NCI-H187 (cell line): ENCODE data around the gene CLMN.

ENCODE experiments used
- DNase-seq, 2 experiments: peaks; one replicate each; lab custom pipeline; 2025; lab: John Stamatoyannopoulos, UW

Gene CLMN

GRCh38 chr14:95304342-95304741 lies 15.4 kb downstream of the CLMN start:
- DNase-seq: no peak

DNA sequence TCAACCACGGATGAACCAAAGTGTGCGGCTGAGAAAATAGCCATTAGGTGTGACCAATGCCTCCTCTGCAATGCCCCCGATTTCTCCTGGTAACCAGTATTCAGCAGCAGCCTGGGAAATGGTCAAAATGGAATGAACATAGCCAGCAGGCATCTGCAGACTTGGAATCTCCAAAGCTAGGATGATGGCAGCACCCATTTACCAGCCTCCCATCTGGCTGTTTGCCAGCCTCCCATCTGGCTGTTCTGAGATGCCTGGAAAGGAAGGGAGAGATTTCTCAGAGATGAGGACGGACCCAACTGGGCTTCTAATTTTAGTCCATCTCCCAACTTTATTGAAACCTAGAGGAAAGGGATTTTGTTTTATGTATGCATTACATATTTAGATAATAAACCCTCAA lies 16.2 kb downstream of the CLMN start:
- DNase-seq: no peak

GRCh38 chr14:95302667-95303506 lies 16.8 kb downstream of the CLMN start:
- no peak for DNase-seq

- DNase-seq: no peak
These were observed 18.1 kb downstream of the CLMN start for GRCh38 chr14:95301527-95302187.

- DNase-seq: no peak
These were observed 18.8 kb downstream of the CLMN start for GRCh38 chr14:95300697-95301526.

DNA sequence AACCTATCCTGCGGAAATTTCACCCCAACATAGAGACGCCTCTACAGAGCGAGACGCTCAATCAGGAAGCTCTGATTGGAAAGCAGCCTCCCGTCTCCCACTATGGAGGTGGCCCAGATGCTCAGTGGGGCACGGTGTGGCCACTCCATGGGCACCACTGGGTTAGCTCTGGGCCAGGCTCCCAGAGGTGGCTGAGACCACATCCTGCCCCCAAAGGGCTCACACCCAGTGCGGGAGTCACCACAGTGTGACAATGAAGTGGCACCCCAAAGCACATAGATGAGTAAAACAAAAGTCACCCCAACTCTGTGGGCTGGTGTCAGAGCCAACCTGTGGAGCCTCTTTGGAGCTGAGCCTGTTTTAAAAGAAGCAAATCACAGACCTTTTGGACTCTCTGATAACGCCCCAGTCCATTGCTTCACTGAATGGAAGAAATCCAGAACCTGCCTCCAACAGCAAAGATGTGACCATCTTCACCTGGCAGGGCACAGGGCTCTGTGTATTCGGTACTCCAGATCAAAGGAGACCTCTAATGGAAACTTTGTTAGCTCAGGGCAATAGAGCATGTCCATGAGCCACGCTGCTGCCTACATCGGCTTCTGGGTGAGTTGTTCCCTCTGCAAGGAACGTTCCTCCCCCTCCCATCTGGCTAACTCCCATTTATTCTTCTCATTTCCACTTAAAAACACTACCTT lies 19.6 kb downstream of the CLMN start:
- peak in 1 of 2 experiments; percentile 44 for DNase-seq

- peak in 1 of 2 experiments; percentile 17 for DNase-seq
These were observed 20.4 kb downstream of the CLMN start for GRCh38 chr14:95299271-95299670.

DNA sequence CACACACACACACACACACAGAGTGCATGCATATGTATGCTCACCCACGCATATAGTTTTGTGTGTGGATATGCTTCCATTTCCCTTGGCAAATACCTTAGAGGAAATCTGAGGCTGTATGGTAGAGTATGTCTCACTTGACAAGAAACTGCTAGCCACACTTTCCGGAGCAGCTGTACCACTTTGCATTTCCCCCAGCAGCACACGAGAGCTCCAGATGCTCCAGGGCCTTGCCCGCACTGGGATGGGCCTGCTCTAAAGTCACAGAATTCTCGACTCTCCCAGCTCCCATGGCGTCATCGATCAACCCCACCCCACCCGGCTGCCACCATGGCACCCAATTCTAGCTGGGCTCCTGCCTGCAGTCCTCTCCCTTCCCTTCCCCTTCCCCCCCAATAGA lies 21.9 kb downstream of the CLMN start:
- DNase-seq: no peak

- no peak for DNase-seq
These were observed 22.7 kb downstream of the CLMN start for GRCh38 chr14:95296966-95297365.

DNA sequence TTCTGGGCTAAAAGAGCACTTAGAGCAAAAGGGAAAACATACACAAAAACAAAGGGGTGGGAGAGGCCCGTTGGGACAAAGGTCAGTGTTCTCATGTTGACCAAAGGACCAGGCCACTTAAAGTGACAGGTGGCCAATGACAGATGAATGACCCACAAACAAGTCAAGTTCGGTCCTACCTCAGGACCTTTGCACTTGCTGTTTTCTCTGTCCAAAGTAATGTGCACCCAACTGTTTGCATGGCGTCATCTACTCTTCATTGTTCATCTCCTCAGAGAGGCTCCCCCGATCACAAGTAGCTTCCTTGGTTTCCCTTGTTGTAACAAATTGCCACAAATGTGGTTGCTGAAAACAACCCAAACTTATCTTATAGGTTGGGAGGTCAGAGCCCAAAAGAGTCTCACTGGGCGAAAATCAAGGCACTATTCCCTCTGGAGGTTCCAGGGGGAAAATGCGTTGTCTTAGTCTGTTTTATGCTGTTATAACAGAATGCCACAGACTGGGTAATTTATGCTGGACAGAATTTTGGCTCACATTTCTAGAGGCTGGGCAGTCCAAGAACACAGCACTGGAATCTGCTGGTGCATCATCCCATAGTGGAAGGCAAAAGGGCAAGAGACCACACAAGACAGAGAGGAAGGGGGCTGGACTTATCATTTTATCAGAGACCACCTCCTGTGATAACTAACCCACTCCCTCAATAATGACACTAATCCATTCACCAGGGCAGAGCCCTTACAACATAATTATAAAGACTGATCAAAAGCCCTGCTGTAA lies 23.9 kb downstream of the CLMN start:
- DNase-seq: no peak

GRCh38 chr14:95294834-95295599 lies 24.7 kb downstream of the CLMN start:
- no peak for DNase-seq

GRCh38 chr14:95294320-95294719 lies 25.4 kb downstream of the CLMN start:
- DNase-seq: no peak

DNA sequence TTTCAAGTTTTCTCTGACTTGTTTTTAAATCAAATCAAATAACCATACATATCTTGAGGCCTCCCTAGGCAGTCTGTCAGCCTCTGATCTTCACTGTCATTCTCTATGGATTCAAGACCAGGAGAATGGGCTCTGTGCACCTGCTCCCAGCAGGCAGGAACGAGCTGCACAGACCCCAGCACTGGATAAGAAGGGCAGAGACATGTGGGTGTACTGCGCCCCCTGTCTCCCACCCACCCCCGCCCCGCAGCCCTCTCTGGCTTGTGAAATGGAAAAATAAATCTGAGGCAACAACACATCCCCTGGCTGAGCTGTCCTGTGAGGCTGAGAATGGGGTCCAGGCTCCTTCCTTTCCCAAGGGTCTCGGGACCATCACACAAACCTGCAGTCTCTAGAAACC lies 26.3 kb downstream of the CLMN start:
- no peak for DNase-seq

- DNase-seq: no peak
These were observed 26.9 kb downstream of the CLMN start for GRCh38 chr14:95292660-95293425.

DNA sequence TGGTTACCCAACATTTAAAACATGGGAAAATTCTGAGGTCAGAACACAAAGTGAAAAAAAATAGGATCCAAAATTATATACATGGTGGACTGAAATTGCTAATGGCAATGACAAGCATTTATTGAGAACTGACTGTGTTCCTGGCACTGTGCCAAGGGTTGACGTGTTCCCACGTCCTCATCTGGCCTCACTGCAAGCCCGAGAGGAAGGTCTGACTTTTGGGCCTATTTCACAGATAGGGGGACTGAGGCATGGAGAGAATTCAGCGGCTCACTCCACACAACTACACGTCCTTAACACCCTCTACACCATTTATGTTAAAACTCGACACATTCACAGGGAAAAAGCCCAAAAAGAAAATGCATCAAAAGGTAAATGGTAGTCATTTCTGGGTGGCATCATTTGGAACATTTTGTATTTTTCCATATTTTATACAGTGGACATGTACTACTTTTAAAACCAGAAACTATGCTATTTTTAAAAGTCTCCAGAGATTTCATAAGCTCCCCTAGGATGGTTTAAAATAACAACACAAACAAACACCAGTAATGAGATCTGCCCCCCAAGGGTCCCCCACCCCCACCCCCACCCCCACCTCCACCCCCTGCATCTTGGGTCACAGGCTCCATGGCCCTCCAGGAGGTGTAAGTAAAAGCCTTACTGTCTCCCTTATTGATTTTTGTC lies 27.7 kb downstream of the CLMN start:
- DNase-seq: peak in 1 of 2 experiments; percentile 30

- peak; percentile 70 to 73 for DNase-seq
These were observed 28.8 kb downstream of the CLMN start for GRCh38 chr14:95290871-95291431.

GRCh38 chr14:95290021-95290420 lies 29.7 kb downstream of the CLMN start:
- DNase-seq: no peak

GRCh38 chr14:95289323-95290010 lies 30.2 kb downstream of the CLMN start:
- no peak for DNase-seq
